Caco-2 (cell line): ENCODE measurements around the gene SSBP1. TPM values are rescaled to one million over a fixed set of nuclear protein-coding genes. Genes with fewer than 3 reads are reported as not detected.

Source experiments
- BruUV-seq: library from RNA; stranded (reverse); fragments of 400-500 nt; replicated peaks from 2 replicates; lab custom pipeline; 2021; lab: Mats Ljungman, UMichigan
- CTCF ChIA-PET: fragments of 300-600 bp; sonication (Branson Sonifier 250); formaldehyde crosslinking; loops from one replicate; lab custom pipeline; 2022; ENCODE audit warnings: antibody characterized with exemption; lab: Charles Lee
- POLR2A ChIA-PET: fragments of 300-600 bp; sonication (Branson Sonifier 250); formaldehyde crosslinking; loops from one replicate; lab custom pipeline; 2022; ENCODE audit warnings: antibody characterized with exemption; lab: Charles Lee
- DNase-seq, 2 experiments: peaks; one replicate each; pipeline versions ENCODE4 v3.0.0 to v3.0.0-alpha.2; 2020 to 2022
- H3K27me3 ChIP-seq: replicated peaks from 2 replicates; pipeline ENCODE4 v1.6.0; 2011; ENCODE audit warnings: low read length; ENCODE audit not compliant: control insufficient read depth, insufficient read depth
- H3K36me3 ChIP-seq: 2 replicates; pipeline ENCODE4 v1.5.1; 2011; ENCODE audit warnings: low read length; ENCODE audit not compliant: control insufficient read depth, insufficient read depth
- H3K4me1 ChIP-seq: fragments of 250-450 bp; sonication (Bioruptor Pico); 2 replicates; pipeline ENCODE4 v1.5.1; 2020; ENCODE audit warnings: mild to moderate bottlenecking
- H3K4me3 ChIP-seq: 2 replicates; pipeline ENCODE4 v1.5.1; 2011; ENCODE audit warnings: low read depth, mild to moderate bottlenecking, control low read depth, low read length
- H3K9me3 ChIP-seq: fragments of 250-450 bp; sonication (Bioruptor Pico); 2 replicates; pipeline ENCODE4 v1.5.1; 2020; ENCODE audit warnings: mild to moderate bottlenecking, moderate library complexity
- H3K27ac Mint-ChIP-seq: one replicate; pipeline ENCODE4 v1.8.0; 2022; ENCODE audit warnings: mixed read lengths; ENCODE audit not compliant: unreplicated experiment
- H3K27me3 Mint-ChIP-seq: one replicate; pipeline ENCODE4 v1.8.0; 2022; ENCODE audit warnings: mixed read lengths; ENCODE audit not compliant: insufficient read depth, unreplicated experiment
- H3K36me3 Mint-ChIP-seq: one replicate; pipeline ENCODE4 v1.8.0; 2022; ENCODE audit warnings: mild to moderate bottlenecking, mixed read lengths; ENCODE audit not compliant: insufficient read depth, unreplicated experiment
- H3K4me1 Mint-ChIP-seq: one replicate; pipeline ENCODE4 v1.8.0; 2022; ENCODE audit warnings: low read depth, mixed read lengths; ENCODE audit not compliant: unreplicated experiment
- H3K4me3 Mint-ChIP-seq: one replicate; pipeline ENCODE4 v1.8.0; 2022; ENCODE audit warnings: mild to moderate bottlenecking, moderate library complexity, mixed read lengths; ENCODE audit not compliant: unreplicated experiment
- H3K9me3 Mint-ChIP-seq: one replicate; pipeline ENCODE4 v1.8.0; 2022; ENCODE audit warnings: mixed read lengths; ENCODE audit not compliant: unreplicated experiment
- CTCF ChIP-seq, 2 experiments: fragments of 200-600 bp in 1 of 2; IDR thresholded peaks; 1 replicate in 1 of 2; 2 replicates in 1 of 2; pipeline versions ENCODE4 v1.5.1 to v1.8.0; 2011 to 2022; ENCODE audit warnings: antibody characterized with exemption in 1 of 2, control low read depth in 1 of 2, inconsistent platforms in 1 of 2, low read depth in 1 of 2, low read length in 1 of 2, mild to moderate bottlenecking in 1 of 2, moderate library complexity in 1 of 2; ENCODE audit not compliant: insufficient read depth in 1 of 2, severe bottlenecking in 1 of 2, unreplicated experiment in 1 of 2
- intact Hi-C: fragments of 100-400 bp; cut with micrococcal nuclease; formaldehyde crosslinking; loops from one replicate; pipeline ENCODE4 v1.10.0; 2022; ENCODE audit not compliant: unreplicated experiment
- total RNA-seq: library from RNA; stranded (reverse); gene quantifications from 2 replicates; pipeline ENCODE4 v1.2.3, GENCODE V29; 2022

The SSBP1 gene
- total RNA-seq, 1 experiment from 2014 or later: 199 TPM

- no peak for TF ChIP-seq CTCF (IDR thresholded peaks at IDR 0.05; ENCODE audit: insufficient read depth in 1 of 2, low read depth in 1 of 2, low read length in 1 of 2, severe bottlenecking in 1 of 2, unreplicated experiment in 1 of 2)
- POLR2A ChIA-PET: no interaction called here
- no peaks in the 10 kb centered on the region for H3K27me3 Mint-ChIP-seq
- Histone ChIP-seq H3K27me3 (no peaks in the 10 kb centered on the region), H3K4me3 (no peak overlapping the region), H3K9me3 (no peaks in the 10 kb centered on the region), H3K4me1 (peaks cover 5% of the 10 kb centered on the region; the same call in 1 of the 2 replicates), H3K36me3 (no peaks in the 10 kb centered on the region; the same call in 1 of the 2 replicates)
- H3K36me3 Mint-ChIP-seq: no peaks in the 10 kb centered on the region
- no peaks in the 10 kb centered on the region for H3K9me3 Mint-ChIP-seq
- no peak overlapping the region for H3K4me3 Mint-ChIP-seq
- peaks cover 15% of the 10 kb centered on the region for H3K4me1 Mint-ChIP-seq
- H3K27ac Mint-ChIP-seq: no peak overlapping the region
- DNase-seq: no peak
- no TSS peak for BruUV-seq
- intact Hi-C loops: no loop called here
- CTCF ChIA-PET: no interaction called here
Observed at GRCh38 chr7:141696348-141696747, 41.8 kb upstream of the SSBP1 start.

- Histone ChIP-seq H3K4me1 (peaks cover 5% of the 10 kb centered on the region; the same call in 1 of the 2 replicates), H3K4me3 (no peak overlapping the region), H3K9me3 (no peaks in the 10 kb centered on the region), H3K27me3 (no peaks in the 10 kb centered on the region), H3K36me3 (no peaks in the 10 kb centered on the region; the same call in 1 of the 2 replicates)
- no peak for TF ChIP-seq CTCF (IDR thresholded peaks at IDR 0.05; ENCODE audit: insufficient read depth in 1 of 2, low read depth in 1 of 2, low read length in 1 of 2, severe bottlenecking in 1 of 2, unreplicated experiment in 1 of 2)
- H3K9me3 Mint-ChIP-seq: no peaks in the 10 kb centered on the region
- H3K27me3 Mint-ChIP-seq: no peaks in the 10 kb centered on the region
- BruUV-seq: no TSS peak
- CTCF ChIA-PET: no interaction called here
- intact Hi-C loops: no loop called here
- no peak overlapping the region for H3K27ac Mint-ChIP-seq
- H3K4me3 Mint-ChIP-seq: no peak overlapping the region
- DNase-seq: no peak
- POLR2A ChIA-PET: no interaction called here
- peaks cover 15% of the 10 kb centered on the region for H3K4me1 Mint-ChIP-seq
- H3K36me3 Mint-ChIP-seq: no peaks in the 10 kb centered on the region
Observed at GRCh38 chr7:141697211-141697871, 40.8 kb upstream of the SSBP1 start.

GRCh38 chr7:141698247-141699015 lies 39.7 kb upstream of the SSBP1 start:
- no peak for TF ChIP-seq CTCF (IDR thresholded peaks at IDR 0.05; ENCODE audit: insufficient read depth in 1 of 2, low read depth in 1 of 2, low read length in 1 of 2, severe bottlenecking in 1 of 2, unreplicated experiment in 1 of 2)
- CTCF ChIA-PET: no interaction called here
- intact Hi-C loops: no loop called here
- no peaks in the 10 kb centered on the region for H3K27me3 ChIP-seq
- H3K4me1 Mint-ChIP-seq: peaks cover 15% of the 10 kb centered on the region
- no TSS peak for BruUV-seq
- no peaks in the 10 kb centered on the region for H3K27me3 Mint-ChIP-seq
- H3K4me3 ChIP-seq: no peak overlapping the region
- H3K9me3 ChIP-seq: no peaks in the 10 kb centered on the region
- H3K9me3 Mint-ChIP-seq: no peaks in the 10 kb centered on the region
- no peak overlapping the region for H3K27ac Mint-ChIP-seq
- peaks cover 15% of the 10 kb centered on the region for H3K4me1 ChIP-seq
- no peaks in the 10 kb centered on the region; the same call in 1 of the 2 replicates for H3K36me3 ChIP-seq
- no peaks in the 10 kb centered on the region for H3K36me3 Mint-ChIP-seq
- DNase-seq: no peak
- H3K4me3 Mint-ChIP-seq: no peak overlapping the region
- POLR2A ChIA-PET: no interaction called here
